ENCODE data around the gene FAF1. TPM values are rescaled to one million over a fixed set of nuclear protein-coding genes. Genes with fewer than 3 reads are reported as not detected.

FAF1 gene
- total and polyA plus RNA-seq, 2 of the 8 experiments (the other 6 are each of a cell fraction or from before 2014, with no cell fraction given) = 10.8 to 65.9 TPM

- TF ChIP-seq NANOG (IDR thresholded peaks at IDR 0.05; ENCODE audit: insufficient read depth, low read depth, low read length, poor library complexity, severe bottlenecking) (no peak), BRCA1 (IDR thresholded peaks at IDR 0.05; ENCODE audit: low read depth, low read length) (no peak), TCF12 (IDR thresholded peaks at IDR 0.05; ENCODE audit: low read depth, low read length) (no peak), PHF8 (conservative IDR thresholded peaks at IDR 0.05; ENCODE audit: low read depth, low read length) (no peak)
These were observed 9.7 kb downstream of the FAF1 start (continued) for GRCh38 chr1:50950396-50950795.

Data from H1 (cell line).